Measurements from ENCODE around the gene SPACA9.

The SPACA9 gene

GRCh38 chr9:132909311-132909710 lies 30.6 kb downstream of the SPACA9 start:
- no peak for DNase-seq
- Histone ChIP-seq H3K79me1 (ENCODE audit: low read length) (no peaks in the 10 kb centered on the region), H2BK120ac (ENCODE audit: low read depth, low read length) (no peak overlapping the region), H4K5ac (ENCODE audit: low read length) (no peak overlapping the region), H3K4ac (ENCODE audit: low read depth, low read length) (no peak overlapping the region), H3K27ac (ENCODE audit: low read depth, low read length) (no peak overlapping the region), H3K4me3 (ENCODE audit: low read length) (no peak overlapping the region), H2AK5ac (ENCODE audit: low read length) (no peak overlapping the region), H2BK5ac (ENCODE audit: low read length) (no peak overlapping the region), H3K56ac (ENCODE audit: low read length) (no peak overlapping the region), H3K36me3 (ENCODE audit: control insufficient read depth, insufficient read depth, low read length) (peaks cover 6% of the 10 kb centered on the region), H3K23ac (ENCODE audit: low read length) (no peak overlapping the region), H3K4me1 (ENCODE audit: control insufficient read depth, low read depth, low read length) (no peaks in the 10 kb centered on the region), H3K18ac (ENCODE audit: low read length) (no peak overlapping the region), H2BK15ac (replicated peaks; ENCODE audit: low read depth) (no peak overlapping the region), H4K8ac (ENCODE audit: low read depth, low read length) (no peak overlapping the region), H3K27me3 (ENCODE audit: insufficient read depth, low read length, poor library complexity) (no peaks in the 10 kb centered on the region), H3K4me2 (ENCODE audit: low read length) (no peak overlapping the region), H3K79me2 (ENCODE audit: control insufficient read depth, insufficient read depth, low read length) (no peaks in the 10 kb centered on the region), H3K9ac (ENCODE audit: low read length) (no peak overlapping the region)
- WGBS (ENCODE audit: extremely low coverage, insufficient coverage, low lambda C conversion rate): no CpG with 5 or more reads among the region's 2 CpGs

- no peak overlapping the region for H3K27ac ChIP-seq (ENCODE audit: low read depth, low read length)
- no peak overlapping the region for H3K56ac ChIP-seq (ENCODE audit: low read length)
- no peak overlapping the region for H3K4me3 ChIP-seq (ENCODE audit: low read length)
- H2AK5ac ChIP-seq (ENCODE audit: low read length): no peak overlapping the region
- WGBS (ENCODE audit: extremely low coverage, insufficient coverage, low lambda C conversion rate): no CpG with 5 or more reads among the region's 6 CpGs
- H3K79me2 ChIP-seq (ENCODE audit: control insufficient read depth, insufficient read depth, low read length): no peaks in the 10 kb centered on the region
- H3K18ac ChIP-seq (ENCODE audit: low read length): no peak overlapping the region
- peaks cover 6% of the 10 kb centered on the region for H3K36me3 ChIP-seq (ENCODE audit: control insufficient read depth, insufficient read depth, low read length)
- no peak for DNase-seq
- no peak overlapping the region for H4K8ac ChIP-seq (ENCODE audit: low read depth, low read length)
- H2BK15ac ChIP-seq (replicated peaks; ENCODE audit: low read depth): no peak overlapping the region
- H3K79me1 ChIP-seq (ENCODE audit: low read length): no peaks in the 10 kb centered on the region
- H3K4ac ChIP-seq (ENCODE audit: low read depth, low read length): no peak overlapping the region
- H3K4me1 ChIP-seq (ENCODE audit: control insufficient read depth, low read depth, low read length): no peaks in the 10 kb centered on the region
- H3K23ac ChIP-seq (ENCODE audit: low read length): no peak overlapping the region
- no peak overlapping the region for H2BK5ac ChIP-seq (ENCODE audit: low read length)
- no peak overlapping the region for H3K4me2 ChIP-seq (ENCODE audit: low read length)
- H3K27me3 ChIP-seq (ENCODE audit: insufficient read depth, low read length, poor library complexity): no peaks in the 10 kb centered on the region
- no peak overlapping the region for H2BK120ac ChIP-seq (ENCODE audit: low read depth, low read length)
- no peak overlapping the region for H4K5ac ChIP-seq (ENCODE audit: low read length)
- no peak overlapping the region for H3K9ac ChIP-seq (ENCODE audit: low read length)
These were observed 31.7 kb downstream of the SPACA9 start for GRCh38 chr9:132910376-132910775.

- H4K8ac ChIP-seq (ENCODE audit: low read depth, low read length): no peak overlapping the region
- no peak overlapping the region for H3K4ac ChIP-seq (ENCODE audit: low read depth, low read length)
- no peak overlapping the region for H3K4me2 ChIP-seq (ENCODE audit: low read length)
- H3K79me1 ChIP-seq (ENCODE audit: low read length): no peaks in the 10 kb centered on the region
- H3K9ac ChIP-seq (ENCODE audit: low read length): no peak overlapping the region
- H4K5ac ChIP-seq (ENCODE audit: low read length): no peak overlapping the region
- H2BK120ac ChIP-seq (ENCODE audit: low read depth, low read length): no peak overlapping the region
- H2BK15ac ChIP-seq (replicated peaks; ENCODE audit: low read depth): no peak overlapping the region
- H3K4me3 ChIP-seq (ENCODE audit: low read length): no peak overlapping the region
- H2AK5ac ChIP-seq (ENCODE audit: low read length): no peak overlapping the region
- H3K27me3 ChIP-seq (ENCODE audit: insufficient read depth, low read length, poor library complexity): no peaks in the 10 kb centered on the region
- no peak overlapping the region for H3K56ac ChIP-seq (ENCODE audit: low read length)
- H3K23ac ChIP-seq (ENCODE audit: low read length): no peak overlapping the region
- H3K27ac ChIP-seq (ENCODE audit: low read depth, low read length): no peak overlapping the region
- DNase-seq: no peak
- WGBS (ENCODE audit: extremely low coverage, insufficient coverage, low lambda C conversion rate): no CpG with 5 or more reads among the region's 4 CpGs
- H3K36me3 ChIP-seq (ENCODE audit: control insufficient read depth, insufficient read depth, low read length): peaks cover 6% of the 10 kb centered on the region
- H2BK5ac ChIP-seq (ENCODE audit: low read length): no peak overlapping the region
- no peaks in the 10 kb centered on the region for H3K4me1 ChIP-seq (ENCODE audit: control insufficient read depth, low read depth, low read length)
- no peaks in the 10 kb centered on the region for H3K79me2 ChIP-seq (ENCODE audit: control insufficient read depth, insufficient read depth, low read length)
- H3K18ac ChIP-seq (ENCODE audit: low read length): no peak overlapping the region
These were observed 33.4 kb downstream of the SPACA9 start for GRCh38 chr9:132912131-132912530.

GRCh38 chr9:132914924-132915323 lies 36.2 kb downstream of the SPACA9 start:
- Histone ChIP-seq H4K5ac (ENCODE audit: low read length) (no peak overlapping the region), H3K27me3 (ENCODE audit: insufficient read depth, low read length, poor library complexity) (no peaks in the 10 kb centered on the region), H3K18ac (ENCODE audit: low read length) (no peak overlapping the region), H2BK120ac (ENCODE audit: low read depth, low read length) (no peak overlapping the region), H3K4me1 (ENCODE audit: control insufficient read depth, low read depth, low read length) (no peaks in the 10 kb centered on the region), H3K27ac (ENCODE audit: low read depth, low read length) (no peak overlapping the region), H3K4me3 (ENCODE audit: low read length) (no peak overlapping the region), H3K79me1 (ENCODE audit: low read length) (no peaks in the 10 kb centered on the region), H3K56ac (ENCODE audit: low read length) (no peak overlapping the region), H3K36me3 (ENCODE audit: control insufficient read depth, insufficient read depth, low read length) (peaks cover 9% of the 10 kb centered on the region), H2AK5ac (ENCODE audit: low read length) (no peak overlapping the region), H3K4ac (ENCODE audit: low read depth, low read length) (no peak overlapping the region), H4K8ac (ENCODE audit: low read depth, low read length) (no peak overlapping the region), H3K9ac (ENCODE audit: low read length) (no peak overlapping the region), H2BK5ac (ENCODE audit: low read length) (no peak overlapping the region), H2BK15ac (replicated peaks; ENCODE audit: low read depth) (no peak overlapping the region), H3K4me2 (ENCODE audit: low read length) (no peak overlapping the region), H3K23ac (ENCODE audit: low read length) (no peak overlapping the region), H3K79me2 (ENCODE audit: control insufficient read depth, insufficient read depth, low read length) (no peaks in the 10 kb centered on the region)
- no CpG with 5 or more reads among the region's 6 CpGs for WGBS (ENCODE audit: extremely low coverage, insufficient coverage, low lambda C conversion rate)
- DNase-seq: no peak

GRCh38 chr9:132919614-132920268 lies 41.0 kb downstream of the SPACA9 start:
- peaks cover 4% of the 10 kb centered on the region for H3K36me3 ChIP-seq (ENCODE audit: control insufficient read depth, insufficient read depth, low read length)

GRCh38 chr9:132923346-132923902 lies 44.7 kb downstream of the SPACA9 start:
- Histone ChIP-seq H2AK5ac (ENCODE audit: low read length) (no peak overlapping the region), H3K18ac (ENCODE audit: low read length) (no peak overlapping the region), H2BK5ac (ENCODE audit: low read length) (no peak overlapping the region), H3K36me3 (ENCODE audit: control insufficient read depth, insufficient read depth, low read length) (peaks cover 6% of the 10 kb centered on the region), H3K4ac (ENCODE audit: low read depth, low read length) (no peak overlapping the region), H4K8ac (ENCODE audit: low read depth, low read length) (no peak overlapping the region), H3K56ac (ENCODE audit: low read length) (no peak overlapping the region), H2BK15ac (replicated peaks; ENCODE audit: low read depth) (no peak overlapping the region), H3K27me3 (ENCODE audit: insufficient read depth, low read length, poor library complexity) (no peaks in the 10 kb centered on the region), H3K4me3 (ENCODE audit: low read length) (no peak overlapping the region), H3K4me1 (ENCODE audit: control insufficient read depth, low read depth, low read length) (no peaks in the 10 kb centered on the region), H3K4me2 (ENCODE audit: low read length) (no peak overlapping the region), H3K79me1 (ENCODE audit: low read length) (no peaks in the 10 kb centered on the region), H3K23ac (ENCODE audit: low read length) (no peak overlapping the region), H3K9ac (ENCODE audit: low read length) (no peak overlapping the region), H3K79me2 (ENCODE audit: control insufficient read depth, insufficient read depth, low read length) (no peaks in the 10 kb centered on the region), H2BK120ac (ENCODE audit: low read depth, low read length) (no peak overlapping the region), H4K5ac (ENCODE audit: low read length) (no peak overlapping the region), H3K27ac (ENCODE audit: low read depth, low read length) (no peak overlapping the region)
- DNase-seq: no peak
- WGBS (ENCODE audit: extremely low coverage, insufficient coverage, low lambda C conversion rate): no CpG with 5 or more reads among the region's 9 CpGs

More at GRCh38 chr9:132919614-132920268, 41.0 kb downstream of the SPACA9 start:
- H3K18ac ChIP-seq (ENCODE audit: low read length): no peak overlapping the region
- no peak overlapping the region for H3K9ac ChIP-seq (ENCODE audit: low read length)
- no peaks in the 10 kb centered on the region for H3K79me2 ChIP-seq (ENCODE audit: control insufficient read depth, insufficient read depth, low read length)
- no peak overlapping the region for H4K5ac ChIP-seq (ENCODE audit: low read length)
- H2BK15ac ChIP-seq (replicated peaks; ENCODE audit: low read depth): no peak overlapping the region
- H3K27me3 ChIP-seq (ENCODE audit: insufficient read depth, low read length, poor library complexity): no peaks in the 10 kb centered on the region
- H2AK5ac ChIP-seq (ENCODE audit: low read length): no peak overlapping the region
- no peaks in the 10 kb centered on the region for H3K4me1 ChIP-seq (ENCODE audit: control insufficient read depth, low read depth, low read length)
- H3K27ac ChIP-seq (ENCODE audit: low read depth, low read length): no peak overlapping the region
- no peak overlapping the region for H3K23ac ChIP-seq (ENCODE audit: low read length)
- H4K8ac ChIP-seq (ENCODE audit: low read depth, low read length): no peak overlapping the region
- no peak overlapping the region for H3K4me3 ChIP-seq (ENCODE audit: low read length)
- no CpG with 5 or more reads among the region's 7 CpGs for WGBS (ENCODE audit: extremely low coverage, insufficient coverage, low lambda C conversion rate)
- H2BK5ac ChIP-seq (ENCODE audit: low read length): no peak overlapping the region
- H3K56ac ChIP-seq (ENCODE audit: low read length): no peak overlapping the region
- no peak for DNase-seq
- no peak overlapping the region for H3K4ac ChIP-seq (ENCODE audit: low read depth, low read length)
- no peak overlapping the region for H2BK120ac ChIP-seq (ENCODE audit: low read depth, low read length)
- H3K79me1 ChIP-seq (ENCODE audit: low read length): no peaks in the 10 kb centered on the region
- no peak overlapping the region for H3K4me2 ChIP-seq (ENCODE audit: low read length)
